HG03280 (cell line): ENCODE results near the gene AGMO.

ENCODE experiments used
- ATAC-seq: cut with Tn5 transposase; IDR thresholded peaks from one replicate; pipeline ENCODE4 v1.9.1; 2021; ENCODE audit warnings: mild to moderate bottlenecking, moderate library complexity; ENCODE audit not compliant: unreplicated experiment

Gene AGMO

DNA sequence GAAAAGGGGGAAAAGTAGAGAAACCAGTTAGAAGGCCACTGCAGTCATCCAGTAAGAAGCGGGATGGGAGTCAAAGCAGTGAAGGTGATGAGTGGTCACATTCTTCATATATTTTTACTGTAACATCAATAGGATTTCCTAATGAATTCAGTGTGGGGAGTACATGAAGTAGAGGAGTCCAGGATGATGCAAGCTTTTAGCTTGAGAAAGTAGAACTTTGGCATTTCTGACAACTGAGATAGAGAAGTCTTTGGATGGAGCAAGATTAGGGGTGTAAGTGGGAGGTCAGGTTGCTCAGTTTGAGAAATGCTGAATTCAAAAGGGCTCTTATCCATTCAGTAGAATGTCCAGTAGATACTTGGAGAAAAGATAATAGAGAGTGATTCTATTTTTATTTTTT, 395.2 kb downstream of the AGMO start:
- no peak for ATAC-seq

DNA sequence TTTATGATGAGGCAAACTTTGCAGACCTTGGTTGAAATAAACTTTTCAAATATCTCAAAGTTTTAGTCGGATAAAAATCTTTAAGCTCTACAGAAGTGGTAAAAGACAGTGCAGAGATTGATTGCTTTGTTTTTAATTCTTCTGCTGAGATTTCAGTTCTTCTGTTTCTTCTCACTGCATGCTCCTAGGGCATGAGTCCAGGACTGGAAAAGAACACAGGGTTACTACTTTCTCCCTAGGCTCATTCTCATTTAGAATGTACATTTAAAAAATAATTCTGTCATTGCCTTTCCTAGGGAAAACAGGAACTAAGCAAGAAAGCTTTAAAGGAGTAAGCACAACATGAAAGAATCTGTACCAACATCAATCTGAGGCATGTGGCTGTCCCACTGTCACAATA, 402.6 kb downstream of the AGMO start:
- no peak for ATAC-seq

GRCh38 chr7:15158141-15158810, 403.5 kb downstream of the AGMO start:
- ATAC-seq = no peak
